SK-N-SH treated with all-trans-retinoic acid at 6 μM for 48 hours (cell line): ENCODE results near the gene ARHGAP1.

ENCODE experiments used
- ATAC-seq: fragments of 200-7000 bp; cut with Tn5 transposase; 3 replicates; pipeline ENCODE4 v1.9.1; 2020; ENCODE audit warnings: mild to moderate bottlenecking, moderate library complexity
- ARNTL ChIP-seq: fragments of 450-650 bp; formaldehyde crosslinking; IDR thresholded peaks from 2 replicates; pipeline ENCODE4 v1.5.0; 2020; ENCODE audit warnings: low read depth, mild to moderate bottlenecking, moderate library complexity, borderline replicate concordance
- BACH2 ChIP-seq: fragments of 250-450 bp; sonication (Bioruptor Pico); IDR thresholded peaks from 2 replicates; pipeline ENCODE4 v1.9.0; 2021; ENCODE audit warnings: mild to moderate bottlenecking, borderline replicate concordance
- CSDC2 ChIP-seq: fragments of 250-450 bp; sonication (Bioruptor Pico); IDR thresholded peaks from 2 replicates; pipeline ENCODE4 v1.5.0; 2020; ENCODE audit warnings: mild to moderate bottlenecking, moderate library complexity
- ESRRG ChIP-seq: fragments of 250-450 bp; sonication (Bioruptor Pico); IDR thresholded peaks from 2 replicates; pipeline ENCODE4 v1.6.1; 2021; ENCODE audit warnings: mild to moderate bottlenecking
- GLIS3 ChIP-seq: fragments of 250-450 bp; sonication (Bioruptor Pico); IDR thresholded peaks from 2 replicates; pipeline ENCODE4 v1.5.0; 2020; ENCODE audit warnings: mild to moderate bottlenecking, moderate library complexity
- ISL1 ChIP-seq: fragments of 250-450 bp; sonication (Bioruptor Pico); IDR thresholded peaks from 2 replicates; pipeline ENCODE4 v2.1.2; 2022; ENCODE audit warnings: mild to moderate bottlenecking, moderate library complexity
- OSR1 ChIP-seq: fragments of 250-450 bp; sonication (Bioruptor Pico); IDR thresholded peaks from 2 replicates; pipeline ENCODE4 v1.8.0; 2022; ENCODE audit warnings: moderate library complexity, mild to moderate bottlenecking, inconsistent platforms
- PPARA ChIP-seq: fragments of 250-450 bp; sonication (Bioruptor Pico); IDR thresholded peaks from 2 replicates; pipeline ENCODE4 v1.5.0; 2020; ENCODE audit warnings: mild to moderate bottlenecking, borderline replicate concordance
- RARB ChIP-seq: fragments of 250-450 bp; sonication (Bioruptor Pico); IDR thresholded peaks from 2 replicates; pipeline ENCODE4 v1.8.0; 2021; ENCODE audit warnings: mild to moderate bottlenecking, moderate library complexity
- SNAI2 ChIP-seq: fragments of 250-450 bp; sonication (Bioruptor Pico); IDR thresholded peaks from 2 replicates; pipeline ENCODE4 v1.5.0; 2020; ENCODE audit warnings: mild to moderate bottlenecking, moderate library complexity
- TCF4 ChIP-seq: fragments of 250-450 bp; sonication (Bioruptor Pico); IDR thresholded peaks from 2 replicates; pipeline ENCODE4 v1.8.0; 2021; ENCODE audit warnings: mild to moderate bottlenecking, moderate library complexity, borderline replicate concordance
- TOX ChIP-seq: fragments of 250-450 bp; sonication (Bioruptor Pico); IDR thresholded peaks from 2 replicates; pipeline ENCODE4 v1.8.0; 2021; ENCODE audit warnings: mild to moderate bottlenecking, moderate library complexity, borderline replicate concordance
- ZC3H10 ChIP-seq: fragments of 250-450 bp; sonication (Bioruptor Pico); IDR thresholded peaks from 2 replicates; pipeline ENCODE4 v1.5.1; 2021; ENCODE audit warnings: mild to moderate bottlenecking, moderate library complexity
- ZFP3 ChIP-seq: fragments of 250-450 bp; sonication (Bioruptor Pico); IDR thresholded peaks from 2 replicates; pipeline ENCODE4 v1.5.0; 2020; ENCODE audit warnings: mild to moderate bottlenecking, moderate library complexity
- ZNF70 ChIP-seq: fragments of 450-650 bp; formaldehyde crosslinking; IDR thresholded peaks from 2 replicates; pipeline ENCODE4 v1.5.0; 2020; ENCODE audit warnings: mild to moderate bottlenecking, moderate library complexity
- TF ChIP-seq, protein P1 (sequence below): fragments of 250-450 bp; sonication (Bioruptor Pico); IDR thresholded peaks from 2 replicates; pipeline ENCODE4 v1.5.1; 2021; ENCODE audit warnings: mild to moderate bottlenecking, moderate library complexity
- TF ChIP-seq, protein P2 (sequence below): fragments of 250-450 bp; sonication (Bioruptor Pico); IDR thresholded peaks from 2 replicates; pipeline ENCODE4 v1.8.0; 2021; ENCODE audit warnings: low read depth, mild to moderate bottlenecking, moderate library complexity, borderline replicate concordance
- TF ChIP-seq, protein P3 (sequence below): fragments of 250-450 bp; sonication (Bioruptor Pico); IDR thresholded peaks from 2 replicates; pipeline ENCODE4 v1.8.0; 2020; ENCODE audit warnings: mild to moderate bottlenecking, moderate library complexity, borderline replicate concordance

ARHGAP1 gene

DNA sequence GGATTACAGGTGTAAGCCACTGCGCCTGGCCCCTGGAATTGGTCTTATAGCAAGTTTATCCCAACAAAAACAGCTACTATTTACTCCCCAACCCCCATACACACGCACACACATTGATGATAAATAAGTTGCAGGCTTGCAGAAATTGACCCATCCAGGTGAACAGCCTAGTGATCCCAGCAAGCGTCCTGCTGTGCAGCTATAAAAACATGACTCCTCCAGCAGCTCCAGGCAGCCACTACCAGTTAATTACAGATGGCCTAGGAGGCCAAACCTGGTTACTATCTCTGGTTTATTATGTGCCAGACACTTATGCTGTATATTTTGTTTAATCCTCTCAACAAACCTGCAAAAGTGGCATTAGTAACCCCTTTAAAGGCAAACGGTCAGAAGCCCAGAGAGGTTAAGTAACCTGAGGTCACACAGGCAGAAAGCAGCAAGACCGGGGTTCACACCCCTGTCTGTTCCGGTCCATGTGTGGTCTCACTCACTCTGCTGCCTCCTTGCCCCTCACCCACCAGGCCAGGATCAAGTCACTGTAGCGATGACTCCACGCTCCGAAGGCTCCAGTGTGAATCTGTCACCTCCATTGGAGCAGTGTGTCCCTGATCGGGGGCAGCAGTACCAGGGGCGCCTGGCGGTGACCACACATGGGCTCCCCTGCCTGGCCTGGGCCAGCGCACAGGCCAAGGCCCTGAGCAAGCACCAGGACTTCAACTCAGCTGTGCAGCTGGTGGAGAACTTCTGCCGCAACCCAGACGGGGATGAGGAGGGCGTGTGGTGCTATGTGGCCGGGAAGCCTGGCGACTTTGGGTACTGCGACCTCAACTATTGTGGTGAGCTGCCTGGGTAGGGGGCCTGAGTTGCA, 25.2 kb upstream of the ARHGAP1 start (continued):
- TF ChIP-seq, protein P1, sequence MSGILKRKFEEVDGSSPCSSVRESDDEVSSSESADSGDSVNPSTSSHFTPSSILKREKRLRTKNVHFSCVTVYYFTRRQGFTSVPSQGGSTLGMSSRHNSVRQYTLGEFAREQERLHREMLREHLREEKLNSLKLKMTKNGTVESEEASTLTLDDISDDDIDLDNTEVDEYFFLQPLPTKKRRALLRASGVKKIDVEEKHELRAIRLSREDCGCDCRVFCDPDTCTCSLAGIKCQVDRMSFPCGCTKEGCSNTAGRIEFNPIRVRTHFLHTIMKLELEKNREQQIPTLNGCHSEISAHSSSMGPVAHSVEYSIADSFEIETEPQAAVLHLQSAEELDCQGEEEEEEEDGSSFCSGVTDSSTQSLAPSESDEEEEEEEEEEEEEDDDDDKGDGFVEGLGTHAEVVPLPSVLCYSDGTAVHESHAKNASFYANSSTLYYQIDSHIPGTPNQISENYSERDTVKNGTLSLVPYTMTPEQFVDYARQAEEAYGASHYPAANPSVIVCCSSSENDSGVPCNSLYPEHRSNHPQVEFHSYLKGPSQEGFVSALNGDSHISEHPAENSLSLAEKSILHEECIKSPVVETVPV = no peak
- no peak for TF ChIP-seq ZC3H10 (CRISPR knock-in tag)
- no peak for TF ChIP-seq GLIS3 (CRISPR knock-in tag)
- TF ChIP-seq BACH2 (CRISPR knock-in tag) = no peak
- TF ChIP-seq ZNF70 (CRISPR knock-in tag) = no peak
- TF ChIP-seq TOX (CRISPR knock-in tag) = no peak

DNA sequence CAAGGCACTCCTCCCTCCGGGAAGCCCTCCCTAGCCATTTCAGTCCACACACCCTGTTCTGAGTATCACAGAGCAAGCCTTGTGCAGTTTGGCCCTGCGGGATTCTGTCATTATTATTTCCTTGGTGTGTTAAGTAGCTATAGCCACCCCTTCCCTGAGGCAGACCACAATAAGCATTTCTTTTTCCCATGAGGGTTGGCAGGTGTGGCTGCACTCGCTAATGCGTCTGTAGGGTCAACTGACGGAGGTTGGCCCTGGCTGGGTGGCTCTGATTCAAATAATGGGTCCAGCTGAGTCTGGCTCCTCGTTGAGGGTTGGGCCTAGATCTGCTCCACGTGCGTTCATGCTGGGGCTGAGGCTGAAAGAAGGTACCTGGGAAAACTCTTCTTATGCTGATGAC, 23.7 kb upstream of the ARHGAP1 start:
- ATAC-seq = no peak
- TF ChIP-seq CSDC2 (CRISPR knock-in tag) = no peak

DNA sequence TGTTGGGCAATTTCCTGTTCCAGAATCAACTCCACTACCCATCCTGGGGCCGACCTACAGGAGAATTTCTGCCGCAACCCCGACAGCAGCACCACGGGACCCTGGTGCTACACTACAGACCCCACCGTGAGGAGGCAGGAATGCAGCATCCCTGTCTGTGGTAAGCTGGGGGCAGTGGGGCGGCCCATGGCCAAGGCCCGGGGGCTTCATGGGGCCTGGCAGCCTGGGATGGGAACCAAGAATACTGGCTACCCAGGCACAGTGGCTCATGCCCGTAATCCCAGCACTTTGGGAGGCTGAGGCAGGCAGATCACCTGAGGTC, 22.9 kb upstream of the ARHGAP1 start:
- ATAC-seq = no peak
- TF ChIP-seq, protein P2, sequence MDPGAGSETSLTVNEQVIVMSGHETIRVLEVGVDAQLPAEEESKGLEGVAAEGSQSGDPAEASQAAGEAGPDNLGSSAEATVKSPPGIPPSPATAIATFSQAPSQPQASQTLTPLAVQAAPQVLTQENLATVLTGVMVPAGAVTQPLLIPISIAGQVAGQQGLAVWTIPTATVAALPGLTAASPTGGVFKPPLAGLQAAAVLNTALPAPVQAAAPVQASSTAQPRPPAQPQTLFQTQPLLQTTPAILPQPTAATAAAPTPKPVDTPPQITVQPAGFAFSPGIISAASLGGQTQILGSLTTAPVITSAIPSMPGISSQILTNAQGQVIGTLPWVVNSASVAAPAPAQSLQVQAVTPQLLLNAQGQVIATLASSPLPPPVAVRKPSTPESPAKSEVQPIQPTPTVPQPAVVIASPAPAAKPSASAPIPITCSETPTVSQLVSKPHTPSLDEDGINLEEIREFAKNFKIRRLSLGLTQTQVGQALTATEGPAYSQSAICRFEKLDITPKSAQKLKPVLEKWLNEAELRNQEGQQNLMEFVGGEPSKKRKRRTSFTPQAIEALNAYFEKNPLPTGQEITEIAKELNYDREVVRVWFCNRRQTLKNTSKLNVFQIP (CRISPR knock-in tag) = no peak
- TF ChIP-seq, protein P3, sequence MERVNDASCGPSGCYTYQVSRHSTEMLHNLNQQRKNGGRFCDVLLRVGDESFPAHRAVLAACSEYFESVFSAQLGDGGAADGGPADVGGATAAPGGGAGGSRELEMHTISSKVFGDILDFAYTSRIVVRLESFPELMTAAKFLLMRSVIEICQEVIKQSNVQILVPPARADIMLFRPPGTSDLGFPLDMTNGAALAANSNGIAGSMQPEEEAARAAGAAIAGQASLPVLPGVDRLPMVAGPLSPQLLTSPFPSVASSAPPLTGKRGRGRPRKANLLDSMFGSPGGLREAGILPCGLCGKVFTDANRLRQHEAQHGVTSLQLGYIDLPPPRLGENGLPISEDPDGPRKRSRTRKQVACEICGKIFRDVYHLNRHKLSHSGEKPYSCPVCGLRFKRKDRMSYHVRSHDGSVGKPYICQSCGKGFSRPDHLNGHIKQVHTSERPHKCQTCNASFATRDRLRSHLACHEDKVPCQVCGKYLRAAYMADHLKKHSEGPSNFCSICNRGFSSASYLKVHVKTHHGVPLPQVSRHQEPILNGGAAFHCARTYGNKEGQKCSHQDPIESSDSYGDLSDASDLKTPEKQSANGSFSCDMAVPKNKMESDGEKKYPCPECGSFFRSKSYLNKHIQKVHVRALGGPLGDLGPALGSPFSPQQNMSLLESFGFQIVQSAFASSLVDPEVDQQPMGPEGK = no peak
- TF ChIP-seq OSR1 (CRISPR knock-in tag) = no peak
- no peak for TF ChIP-seq CSDC2 (CRISPR knock-in tag)

DNA sequence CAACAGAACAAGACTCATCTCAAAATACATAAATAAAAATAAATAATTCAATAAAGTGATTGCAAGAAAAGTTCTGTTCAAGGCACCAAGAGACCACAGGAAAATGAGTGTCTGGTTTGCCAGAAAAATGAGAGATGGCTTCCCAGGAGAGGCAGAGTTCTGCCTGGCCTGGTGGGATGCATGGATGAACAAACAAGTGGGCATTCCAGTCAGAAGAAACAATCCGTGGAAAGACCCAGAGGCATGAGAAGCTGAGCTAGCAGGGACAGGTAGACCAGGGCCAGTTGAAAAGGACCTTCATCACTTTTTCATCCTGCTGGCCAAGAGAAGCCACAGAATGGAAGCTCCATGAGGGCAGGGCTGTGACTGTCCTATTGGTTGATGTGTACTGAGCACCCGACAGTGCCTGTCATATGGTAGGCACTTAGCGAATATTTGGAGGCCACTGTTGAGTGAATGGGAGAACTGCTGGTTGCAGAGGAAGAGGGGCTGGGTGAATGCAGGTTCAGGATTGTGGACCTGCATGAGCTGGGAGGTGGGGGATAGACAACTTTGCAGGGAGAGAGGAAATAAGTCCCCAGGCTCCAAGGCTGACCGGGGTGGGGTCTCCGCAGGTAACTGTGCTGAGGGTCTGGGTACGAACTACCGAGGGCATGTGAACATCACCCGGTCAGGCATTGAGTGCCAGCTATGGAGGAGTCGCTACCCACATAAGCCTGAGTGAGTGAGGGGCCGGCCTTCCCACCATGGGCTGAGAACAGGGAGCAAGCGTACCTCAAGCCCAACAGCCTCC, 22.3 kb upstream of the ARHGAP1 start:
- no peak for ATAC-seq
- no peak for TF ChIP-seq RARB (CRISPR knock-in tag)
- TF ChIP-seq SNAI2 = no peak
- TF ChIP-seq TOX (CRISPR knock-in tag) = no peak
- TF ChIP-seq ZC3H10 (CRISPR knock-in tag) = no peak
- TF ChIP-seq ISL1 (CRISPR knock-in tag) = no peak
- no peak for TF ChIP-seq ZNF70 (CRISPR knock-in tag)
- TF ChIP-seq, protein P2 (CRISPR knock-in tag) = no peak
- TF ChIP-seq OSR1 (CRISPR knock-in tag) = no peak
- TF ChIP-seq ARNTL (CRISPR knock-in tag) = no peak
- TF ChIP-seq TCF4 = no peak
- no peak for TF ChIP-seq PPARA
- TF ChIP-seq ESRRG (CRISPR knock-in tag) = no peak

DNA sequence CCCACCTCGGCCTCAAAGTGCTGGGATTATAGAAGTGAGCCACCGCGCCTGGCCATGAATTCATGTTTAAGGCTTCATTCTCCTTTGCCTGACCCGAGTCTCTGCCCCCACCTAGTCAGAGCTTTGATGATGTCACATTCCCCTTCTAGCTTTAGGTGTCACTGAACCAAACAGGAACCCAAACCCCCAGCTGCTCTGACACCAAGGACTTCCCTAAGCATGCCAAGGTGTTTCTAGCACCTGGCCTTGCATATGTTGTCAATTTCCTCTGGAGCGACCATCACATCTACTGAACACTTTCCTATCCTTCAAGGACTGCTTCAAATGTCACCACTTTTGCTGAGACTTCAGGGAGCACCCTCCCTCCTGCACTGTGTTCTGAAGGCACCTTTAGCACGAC, 20.9 kb upstream of the ARHGAP1 start:
- no peak for ATAC-seq

More for the DNA sequence above, 20.9 kb upstream of the ARHGAP1 start:
- TF ChIP-seq, protein P3 = no peak
- TF ChIP-seq RARB (CRISPR knock-in tag) (no peak), ZC3H10 (CRISPR knock-in tag) (no peak), TCF4 (no peak), ZFP3 (CRISPR knock-in tag) (no peak), ISL1 (CRISPR knock-in tag) (no peak)
